Eye (tissue), 1 donor: ENCODE data around the gene SLX4IP.

ENCODE experiments used
- DNase-seq: peaks from one replicate; pipeline ENCODE4 v3.0.0-alpha.2; 2015

SLX4IP gene

DNA sequence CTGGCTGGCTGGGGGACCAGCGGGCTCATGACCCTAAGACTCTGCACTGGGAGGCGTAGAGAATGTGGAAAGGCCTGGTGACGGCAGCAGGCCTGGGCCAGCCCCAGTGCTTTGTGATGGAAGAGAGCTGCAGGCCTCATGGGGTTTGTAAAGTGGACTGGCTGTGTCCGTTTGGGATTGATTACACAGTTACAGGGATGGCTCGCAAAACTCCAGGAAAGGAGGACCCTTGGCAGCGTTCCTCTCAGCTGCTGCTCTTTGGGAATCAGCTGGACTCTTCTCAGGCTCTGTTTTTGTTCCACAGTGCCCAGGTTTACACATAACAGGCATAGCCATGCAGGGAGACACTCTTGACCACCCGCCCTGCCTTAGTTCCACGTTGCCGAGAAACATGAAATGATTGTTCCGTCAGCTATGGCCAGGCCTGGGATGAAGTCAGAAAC, 89.0 kb downstream of the SLX4IP start:
- peak; percentile 59 for DNase-seq

DNA sequence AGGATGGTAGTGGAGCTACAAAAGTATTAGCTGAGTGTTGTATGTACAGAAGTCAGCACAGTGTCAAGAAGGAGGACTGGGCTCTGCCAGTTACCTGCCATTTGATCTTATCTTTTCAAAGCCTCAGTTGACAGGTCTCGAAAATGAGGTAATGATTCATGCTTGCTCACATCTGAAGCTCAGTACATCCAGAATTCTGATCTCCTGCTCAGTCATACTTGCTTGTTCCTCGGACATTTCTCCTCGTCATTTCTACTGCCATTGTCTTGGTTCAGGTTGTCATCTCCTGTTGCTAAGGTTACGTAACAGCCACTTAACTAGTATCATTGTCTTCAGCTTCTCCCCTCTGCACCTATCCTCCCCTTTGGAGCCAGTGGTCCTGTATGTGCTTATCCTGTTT, 89.5 kb downstream of the SLX4IP start:
- peak; percentile 38 for DNase-seq

DNA sequence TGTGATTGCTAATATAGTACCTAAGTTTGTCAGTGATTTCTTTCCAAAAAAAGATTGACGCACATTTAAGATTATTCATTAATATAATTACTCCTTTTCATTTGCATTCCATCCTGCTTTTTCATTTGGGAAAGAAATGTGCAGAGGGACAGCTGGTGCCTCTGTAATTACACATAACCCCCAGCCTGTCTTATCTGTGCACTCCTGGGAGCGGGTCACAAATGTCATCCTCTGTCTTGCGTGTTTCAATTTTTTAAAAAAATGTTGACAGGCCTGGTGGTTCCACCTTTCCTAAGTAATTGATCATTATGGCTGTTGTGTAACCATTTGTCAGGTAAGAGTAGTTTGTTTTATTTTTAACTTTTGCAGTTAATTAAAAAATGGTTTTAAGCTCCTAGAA, 92.7 kb downstream of the SLX4IP start:
- no peak for DNase-seq

DNA sequence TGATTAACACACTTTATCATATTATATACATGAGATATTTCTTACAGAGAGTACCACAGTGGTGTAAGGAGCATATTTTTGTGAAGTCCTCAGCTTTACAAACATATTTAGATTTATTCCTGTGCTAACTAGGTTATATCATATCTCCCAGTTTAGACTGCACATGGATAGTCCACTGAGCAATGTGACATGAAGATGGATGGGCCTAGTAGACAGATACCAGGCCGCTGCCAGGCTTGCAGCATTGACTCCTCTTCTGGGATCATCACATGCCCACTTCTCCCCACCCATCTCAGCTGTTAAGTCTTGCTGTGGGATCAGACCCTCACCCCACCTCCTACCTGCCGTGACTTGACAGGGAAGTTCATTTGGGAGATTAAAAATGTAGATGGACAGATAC, 95.8 kb downstream of the SLX4IP start:
- no peak for DNase-seq

DNA sequence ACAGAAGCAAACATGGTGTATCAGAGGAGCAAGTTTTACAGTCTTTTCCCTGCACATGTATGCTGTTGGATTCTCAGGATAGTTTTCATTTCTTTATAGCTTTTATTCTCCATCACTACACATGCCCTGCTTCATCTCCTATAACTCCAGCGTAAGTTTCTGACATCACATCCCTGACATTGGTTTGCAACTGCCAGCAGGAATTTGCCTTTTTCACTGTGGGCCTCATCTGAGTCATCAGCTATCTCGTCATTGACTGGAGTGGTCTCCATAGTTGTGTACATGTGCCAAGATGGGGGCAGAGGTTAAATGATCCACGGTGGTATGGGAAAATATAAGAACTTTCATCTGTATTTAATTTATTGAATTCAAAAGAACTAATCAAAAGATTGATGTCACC, 96.7 kb downstream of the SLX4IP start:
- DNase-seq = no peak

DNA sequence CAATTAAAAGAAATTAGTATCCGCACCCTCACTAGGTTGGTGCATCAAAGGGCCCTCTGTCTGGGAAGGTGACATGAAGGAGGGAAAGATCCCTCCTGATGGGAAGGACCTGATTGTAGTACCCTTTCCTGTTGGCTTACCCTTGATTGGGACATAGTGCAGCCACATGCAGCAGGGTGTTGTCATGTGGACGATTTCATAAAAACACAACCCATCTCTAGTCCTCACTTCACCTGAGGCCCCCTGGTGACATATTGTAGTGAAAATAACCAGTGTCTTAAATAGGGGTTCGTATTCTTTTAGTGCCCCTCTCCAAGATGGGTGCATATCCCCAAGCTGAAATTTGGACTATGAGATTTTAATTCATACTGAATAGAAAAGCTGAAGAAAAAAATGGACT, 97.3 kb downstream of the SLX4IP start:
- no peak for DNase-seq

DNA sequence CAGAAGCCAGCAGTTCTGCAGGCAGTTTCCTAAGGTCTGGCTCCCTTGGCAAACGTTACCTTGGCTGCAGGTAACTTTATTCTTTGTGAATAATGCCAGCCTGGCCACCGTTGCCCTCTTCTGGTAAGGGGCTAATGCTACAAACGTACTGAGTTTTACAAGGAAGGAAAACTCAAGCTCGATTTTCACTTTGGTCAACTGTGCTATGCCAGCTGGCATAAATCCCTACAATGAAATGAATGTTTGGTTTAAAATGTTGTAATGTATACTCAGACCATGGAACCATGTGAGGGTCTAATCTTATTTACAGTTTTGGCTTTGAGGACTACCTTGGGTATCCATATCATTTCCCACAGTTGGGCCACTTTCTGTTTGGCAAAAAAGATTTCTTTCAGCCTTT, 101.4 kb downstream of the SLX4IP start:
- peak; percentile 28 for DNase-seq

DNA sequence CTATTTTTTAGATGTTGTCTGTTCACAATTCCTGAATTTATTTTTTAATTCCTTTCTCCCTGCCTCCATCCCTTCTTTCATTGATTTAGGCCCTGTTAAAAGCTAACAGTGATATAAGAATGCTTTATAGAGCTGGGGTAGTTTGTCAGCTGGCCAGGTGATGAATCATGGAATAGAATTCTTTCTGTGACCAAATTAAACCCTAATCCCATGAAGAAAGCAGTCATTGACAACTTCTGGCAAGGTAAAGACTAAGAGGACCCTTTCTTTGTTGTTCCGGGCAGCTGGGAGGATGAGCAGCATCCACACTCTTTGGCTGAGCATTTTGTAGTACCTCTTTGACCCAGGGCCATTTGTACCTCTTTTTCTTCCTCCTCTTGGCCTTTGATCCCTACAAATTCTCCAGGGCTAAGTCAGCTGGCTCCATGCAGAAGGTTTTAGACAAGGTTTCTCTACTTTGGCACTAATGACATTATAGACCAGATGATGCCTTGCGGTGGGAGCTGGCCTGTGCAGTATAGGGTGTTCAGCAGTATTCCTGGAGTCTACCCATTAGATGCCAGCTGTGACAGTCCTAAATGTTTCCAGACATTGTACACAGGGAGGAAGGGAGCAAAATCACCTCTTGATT, 102.9 kb downstream of the SLX4IP start:
- DNase-seq = no peak

DNA sequence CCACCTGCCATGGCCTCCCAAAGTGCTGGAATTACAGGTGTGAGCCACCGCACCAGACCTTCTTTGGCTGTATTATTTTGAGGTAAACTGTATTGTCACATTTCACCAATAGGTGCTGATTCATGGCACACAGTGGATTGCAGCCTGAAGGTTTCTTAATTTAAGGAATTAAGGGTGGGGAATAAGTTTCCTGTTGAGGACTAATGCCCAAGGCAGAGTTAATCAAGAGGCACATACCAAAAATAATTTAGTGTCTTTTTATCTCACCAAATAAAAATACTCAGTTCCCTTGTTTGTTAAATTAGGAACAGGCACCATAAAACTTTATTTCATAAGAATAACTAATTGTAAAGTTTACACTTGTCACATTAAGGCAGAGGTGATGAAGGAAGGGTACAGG, 103.7 kb downstream of the SLX4IP start:
- DNase-seq = no peak

DNA sequence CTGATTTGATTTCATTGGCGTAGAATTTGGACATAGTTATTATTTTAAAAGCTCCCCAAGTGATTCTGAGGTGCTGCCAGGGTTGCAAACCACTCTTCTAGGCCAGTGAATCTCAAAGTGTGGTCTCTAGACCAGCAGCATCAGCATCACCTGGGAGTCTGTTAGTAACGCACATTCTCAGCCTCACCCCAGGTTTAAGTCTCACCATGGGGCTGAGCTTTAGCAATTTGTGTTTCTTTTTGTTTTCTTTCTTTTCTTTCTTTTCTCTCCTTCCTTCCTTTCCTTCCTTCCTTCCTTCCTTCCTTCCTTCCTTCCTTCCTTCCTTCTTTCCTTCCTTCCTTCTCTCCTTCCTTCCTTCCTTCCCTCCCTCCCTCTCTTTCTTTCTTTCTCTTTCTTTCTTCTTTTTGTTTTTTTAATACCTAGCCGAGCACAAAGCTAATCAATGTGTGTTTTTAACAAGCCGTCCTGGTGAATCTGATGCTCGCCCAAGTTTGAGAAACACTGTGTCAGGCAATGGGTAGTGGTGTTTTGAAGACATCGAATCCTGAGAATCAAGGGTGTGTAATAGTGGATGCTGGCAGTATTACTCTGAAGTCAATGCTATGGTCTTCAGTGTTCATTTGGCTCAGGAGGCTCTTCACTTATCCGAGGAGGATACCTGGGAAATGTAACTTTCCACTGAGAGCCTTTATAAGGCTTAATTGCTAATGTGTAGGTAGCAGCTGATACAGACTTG, 104.9 kb downstream of the SLX4IP start:
- DNase-seq = no peak

DNA sequence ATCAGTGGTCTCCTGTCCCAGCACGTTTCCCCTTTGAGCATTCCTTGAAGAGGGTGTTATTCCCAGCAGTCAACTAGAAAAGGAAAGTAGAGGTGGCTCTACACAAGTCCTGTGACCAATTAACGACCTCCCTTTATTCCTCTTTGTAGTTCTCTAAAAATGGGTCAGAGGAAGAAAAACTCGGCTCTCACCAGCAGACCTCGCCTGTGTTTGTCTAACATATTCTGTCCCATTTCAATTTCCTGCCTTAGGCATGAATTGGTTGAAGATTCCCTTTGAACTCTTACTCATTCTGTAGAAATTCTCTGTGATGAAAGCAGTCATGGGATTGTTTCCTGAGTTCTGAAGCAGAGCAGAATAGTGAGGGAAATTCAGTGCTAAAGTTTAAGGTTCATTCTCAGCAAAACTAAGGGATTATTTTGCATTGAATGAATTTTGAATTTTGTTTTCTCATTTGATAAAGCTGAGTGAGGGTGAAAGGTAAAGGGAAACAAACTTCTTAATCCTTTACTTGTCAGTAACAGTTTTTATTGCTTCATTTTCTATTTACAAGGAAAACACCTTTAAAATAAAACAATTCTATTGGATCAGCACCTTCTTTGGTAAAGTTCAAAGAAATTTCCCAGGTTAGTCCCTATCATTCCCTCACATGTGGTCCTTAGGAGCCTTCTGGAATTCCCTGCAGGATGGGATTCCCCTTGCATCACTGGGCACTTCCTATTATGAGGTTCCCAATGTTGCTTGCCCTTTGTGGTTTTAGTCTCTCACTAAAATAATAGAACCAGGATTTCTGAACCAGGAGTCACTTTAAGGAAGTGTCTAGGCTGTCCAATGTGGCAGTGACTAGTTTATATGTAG, 105.8 kb downstream of the SLX4IP start:
- DNase-seq = peak; percentile 29

DNA sequence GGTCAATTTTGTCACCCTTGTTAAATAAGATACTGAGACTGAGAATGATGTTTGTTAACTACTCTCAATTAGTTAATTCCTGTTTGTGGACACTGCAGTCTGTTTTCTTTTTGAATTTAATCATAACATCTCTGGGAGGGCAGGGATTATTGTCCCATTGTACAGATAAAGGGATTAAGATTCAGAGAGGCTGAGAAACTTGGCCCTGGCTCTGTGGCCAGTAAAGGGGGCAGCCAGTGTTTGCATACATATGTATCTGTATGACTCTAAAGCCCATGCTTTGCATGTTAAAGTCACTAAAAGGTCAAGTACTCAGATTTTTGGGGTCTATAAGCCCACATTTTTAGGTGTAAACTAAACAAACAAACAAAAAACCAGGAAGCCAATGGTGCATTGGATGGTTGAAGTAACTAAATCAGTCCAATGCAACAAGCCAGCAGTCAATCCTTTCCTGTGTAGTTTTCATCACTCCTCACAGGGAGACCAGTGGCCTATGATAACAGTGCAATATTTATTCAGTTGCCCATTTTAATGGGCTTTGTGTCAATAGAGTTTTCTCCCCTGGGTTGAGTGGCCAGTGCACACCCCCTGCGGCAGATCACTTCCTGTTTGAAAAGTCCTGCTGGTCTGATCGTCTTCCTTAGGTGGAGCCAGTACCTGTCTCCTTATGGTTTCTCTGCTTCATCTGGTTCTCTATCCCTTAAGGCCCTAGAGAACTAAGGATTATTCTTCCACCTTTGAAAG, 106.7 kb downstream of the SLX4IP start:
- no peak for DNase-seq

DNA sequence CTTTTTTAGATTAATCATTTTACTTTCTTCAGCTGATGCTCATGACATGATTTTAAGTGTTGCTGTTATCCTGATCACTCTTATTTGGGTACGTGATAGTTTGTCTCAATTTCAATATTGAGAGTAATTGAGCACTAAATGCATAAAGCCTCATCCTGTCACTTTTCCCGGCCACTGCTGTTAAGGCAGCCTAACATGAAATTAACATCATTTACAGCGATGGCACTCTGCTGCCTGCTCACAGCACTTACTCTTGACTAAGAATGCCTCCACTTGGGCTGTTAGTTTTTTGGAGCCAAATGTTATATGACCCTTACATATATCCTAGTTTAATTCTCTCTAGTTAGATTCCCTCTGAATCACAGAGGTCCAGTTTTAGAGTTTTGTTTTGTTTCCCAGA, 107.3 kb downstream of the SLX4IP start:
- DNase-seq = no peak

DNA sequence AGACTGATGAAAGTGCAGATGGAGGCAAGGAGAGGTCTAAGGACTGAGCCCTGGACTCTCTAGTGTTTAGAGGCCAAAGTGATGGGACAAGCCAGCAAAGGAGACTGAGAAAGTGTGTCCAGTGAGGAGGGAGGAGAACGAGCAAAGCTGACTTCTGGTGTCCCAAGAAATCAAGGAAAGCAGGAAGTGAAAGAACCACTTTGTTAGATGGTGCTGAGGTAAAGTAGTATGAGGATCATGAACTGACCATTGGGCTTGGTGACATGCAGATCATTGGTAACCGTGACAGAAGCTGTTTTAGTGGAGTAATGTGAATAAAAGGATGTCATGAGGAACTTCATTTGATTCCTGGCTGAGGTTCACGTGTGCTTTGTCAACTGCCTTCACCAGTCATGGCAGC, 108.4 kb downstream of the SLX4IP start:
- DNase-seq = no peak

DNA sequence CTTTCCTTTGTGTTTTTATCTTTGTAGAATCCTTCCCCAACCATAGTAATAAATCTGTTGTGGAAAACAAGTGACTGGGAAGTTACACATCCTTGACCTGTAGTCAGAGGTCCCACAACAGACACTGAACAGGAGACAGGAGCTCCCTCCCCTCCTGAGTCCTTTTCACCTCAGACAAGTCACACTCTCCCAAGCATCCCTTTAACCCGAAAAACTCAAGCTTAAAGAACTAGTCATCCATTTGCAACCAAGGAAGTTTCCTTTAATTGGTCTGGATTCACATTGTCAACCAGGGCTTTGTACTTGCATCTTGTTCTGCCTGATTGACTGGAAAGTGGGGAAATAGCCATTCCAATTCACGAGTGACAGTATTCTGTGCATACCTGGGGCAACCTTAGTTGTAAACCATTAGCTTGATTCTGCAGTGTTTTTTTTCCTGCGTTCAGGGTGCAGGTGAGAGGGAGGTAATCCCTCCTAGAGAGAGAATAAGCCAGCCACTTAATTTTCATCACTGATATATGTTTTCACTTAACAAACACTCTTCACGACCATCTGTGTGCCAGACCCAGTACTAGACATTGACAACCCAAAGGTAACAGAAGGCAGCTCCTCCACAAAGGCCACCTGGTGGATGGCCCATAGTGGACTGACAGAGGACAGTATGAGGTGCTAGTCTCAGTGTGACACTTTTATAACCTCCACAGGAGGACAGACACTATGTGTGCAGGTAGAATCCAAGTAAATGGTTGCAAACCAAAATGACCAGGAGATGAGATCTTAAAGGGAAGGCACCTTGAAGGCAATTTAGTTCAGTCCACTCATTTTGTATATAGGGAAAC, 112.4 kb downstream of the SLX4IP start:
- DNase-seq = no peak

DNA sequence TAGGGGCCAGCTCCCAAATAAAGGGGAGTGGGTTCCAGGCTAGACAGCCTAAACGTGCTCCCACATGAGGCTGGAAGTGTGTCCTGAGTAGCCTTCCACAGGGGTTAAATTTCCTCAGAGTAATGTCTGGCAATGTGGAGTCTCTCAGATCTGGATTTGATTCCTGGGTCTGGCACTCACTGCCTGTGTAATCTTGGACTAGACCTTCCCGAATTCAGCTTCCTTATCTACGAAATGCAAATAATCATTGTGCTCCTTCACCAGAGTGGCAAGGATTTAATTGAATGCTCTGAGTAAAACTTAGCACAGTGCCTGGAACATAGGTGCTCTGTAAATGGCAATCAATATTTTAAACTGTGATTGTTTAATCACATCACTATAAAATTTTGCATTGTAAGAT, 114.4 kb downstream of the SLX4IP start:
- no peak for DNase-seq

DNA sequence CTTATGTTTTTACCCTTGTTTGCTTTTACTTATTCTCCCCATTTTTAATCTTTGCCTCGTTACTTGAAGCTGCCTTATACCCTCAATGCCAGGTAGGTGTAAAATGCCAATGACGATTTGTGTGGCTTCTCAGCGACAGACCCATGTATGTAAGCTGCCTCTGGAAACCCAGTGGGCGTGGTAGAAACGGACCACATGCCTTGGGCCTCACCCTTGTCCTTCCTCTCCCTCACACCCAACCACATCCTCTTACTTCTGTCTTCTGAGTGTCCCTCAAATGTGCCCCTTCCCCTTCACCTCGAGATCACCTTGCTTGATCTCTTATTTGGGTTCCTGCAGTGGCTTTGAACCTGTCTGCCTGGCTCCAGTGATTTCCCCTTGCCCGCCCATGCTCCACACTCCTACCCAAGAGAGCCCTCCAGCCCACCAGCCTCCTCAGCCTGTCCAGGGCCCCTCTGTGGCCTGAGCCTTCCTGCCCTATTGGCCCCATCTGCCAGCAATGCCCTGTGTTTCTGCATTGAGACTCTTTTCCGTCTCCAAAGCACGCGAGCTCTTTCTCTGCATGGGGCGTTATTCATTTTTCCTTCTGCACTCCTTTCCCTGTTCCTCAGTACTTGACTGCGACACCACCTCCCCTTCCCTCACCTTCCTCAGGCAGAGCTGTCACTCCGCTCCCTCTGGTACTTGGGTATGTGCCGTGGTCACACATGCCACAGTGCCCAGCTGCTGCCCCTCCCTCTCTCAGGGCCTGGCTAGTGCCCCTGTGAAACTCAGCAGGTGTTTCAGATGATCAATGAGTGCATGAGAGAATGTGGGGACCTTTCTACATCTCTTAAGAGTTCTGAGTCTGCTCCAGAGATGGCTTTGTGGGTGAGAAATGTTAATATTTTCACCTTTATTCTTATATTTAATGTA, 115.4 kb downstream of the SLX4IP start:
- no peak for DNase-seq

DNA sequence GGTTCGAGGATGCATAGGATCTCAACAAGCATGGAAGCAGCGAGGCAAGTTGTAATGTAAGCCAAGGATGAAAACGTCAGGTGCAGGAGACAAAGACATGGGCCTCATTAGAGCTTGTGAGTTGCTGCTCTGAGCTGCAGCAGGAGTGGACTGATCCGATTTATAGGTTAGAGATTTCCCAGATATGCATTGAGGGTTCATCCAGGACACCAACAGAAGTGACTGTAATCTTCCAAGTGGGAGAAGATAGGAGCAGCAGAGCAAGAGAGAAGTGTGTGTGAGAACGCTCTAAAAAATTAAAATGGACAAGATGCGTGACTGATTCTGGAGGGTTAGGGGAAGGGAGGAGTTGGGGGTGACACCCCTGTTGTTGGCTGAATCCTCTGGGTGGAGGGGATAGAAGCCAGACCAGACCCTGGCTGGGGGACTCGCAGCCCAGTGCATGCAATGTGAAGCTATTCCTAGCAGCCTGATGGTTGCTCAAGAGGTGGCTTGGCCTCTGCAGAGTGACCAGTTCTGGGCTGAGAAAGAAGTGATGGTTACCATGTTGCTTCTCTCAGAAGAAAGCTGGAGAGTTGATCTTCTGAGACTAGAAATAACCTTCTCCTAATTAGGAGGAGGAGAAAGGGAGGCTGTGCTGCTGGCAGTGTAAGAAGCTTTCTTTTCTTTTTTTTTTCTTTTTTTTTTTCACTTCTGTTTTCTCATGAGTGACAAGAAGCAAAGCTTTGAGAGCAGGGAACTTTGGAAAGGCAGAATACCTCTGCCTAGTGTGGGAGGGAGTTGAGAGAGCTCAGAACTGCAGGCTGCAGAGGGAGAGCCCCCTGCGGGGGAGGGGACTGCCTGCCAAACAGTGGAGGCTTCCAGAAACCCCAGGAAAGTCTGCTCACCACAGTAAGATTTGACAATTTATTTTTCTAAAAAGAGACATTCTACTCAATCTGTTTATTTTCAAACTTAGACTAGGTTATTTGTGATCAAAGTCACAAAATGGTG, 116.9 kb downstream of the SLX4IP start:
- no peak for DNase-seq

DNA sequence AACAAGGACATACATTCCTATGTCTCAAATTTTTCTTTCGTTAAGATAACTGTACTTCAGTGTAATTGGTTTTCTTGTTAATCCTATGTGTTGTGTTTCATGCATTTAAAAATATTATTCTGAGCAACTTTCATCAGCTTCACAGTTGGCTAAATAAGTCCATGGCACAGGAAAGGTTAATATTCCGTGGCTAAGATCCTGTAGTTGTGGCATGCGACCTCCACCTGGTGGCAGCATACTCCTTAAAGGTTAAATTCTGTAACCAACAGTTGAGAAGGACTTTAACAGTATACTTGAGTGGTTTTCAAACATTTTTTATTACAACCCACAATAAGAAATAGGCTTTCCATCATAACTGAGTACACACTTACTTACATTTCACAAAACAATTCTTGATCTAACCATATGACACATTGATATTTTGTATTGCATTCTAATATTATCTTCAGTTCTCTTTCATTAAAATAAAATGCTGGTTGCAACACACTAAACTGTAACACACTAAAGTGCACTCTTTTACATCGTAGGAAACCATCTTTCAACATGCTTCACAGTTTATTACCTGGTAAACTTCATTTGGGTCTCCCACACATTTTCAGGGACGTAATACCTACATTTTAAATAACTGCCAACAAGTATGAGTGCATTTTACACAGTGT, 118.3 kb downstream of the SLX4IP start:
- peak; percentile 84 for DNase-seq
